Measurements from ENCODE around the gene CD55.

GRCh38 chr1:207291723-207292122, 29.8 kb upstream of the CD55 start:
- TF ChIP-seq CTCF (conservative IDR thresholded peaks at IDR 0.05; ENCODE audit: low read depth in 2 of 2) (no peak), REST (IDR thresholded peaks at IDR 0.05; ENCODE audit: unreplicated experiment) (no peak), EZH2 (IDR thresholded peaks at IDR 0.05; ENCODE audit: low read depth, unreplicated experiment) (no peak), POLR2AphosphoS5 (IDR thresholded peaks at IDR 0.05; ENCODE audit: low read depth) (no peak), STAT1 (IDR thresholded peaks at IDR 0.05; ENCODE audit: unreplicated experiment) (no peak), CREB1 (CRISPR knock-in tag; IDR thresholded peaks at IDR 0.05; ENCODE audit: low read depth) (no peak), JUNB (IDR thresholded peaks at IDR 0.05; ENCODE audit: unreplicated experiment) (no peak), EZH2phosphoT487 (IDR thresholded peaks at IDR 0.05; ENCODE audit: unreplicated experiment) (no peak), ZNF331 (CRISPR knock-in tag; IDR thresholded peaks at IDR 0.05; ENCODE audit: low read depth) (no peak), NANOG (IDR thresholded peaks at IDR 0.05; ENCODE audit: borderline replicate concordance) (no peak), ETS1 (IDR thresholded peaks at IDR 0.05) (no peak), ZNF462 (CRISPR knock-in tag; IDR thresholded peaks at IDR 0.05) (no peak), ZNF114 (CRISPR knock-in tag; IDR thresholded peaks at IDR 0.05) (no peak)

All from GM23338 (cell line).